ENCODE measurements around the gene SIPA1L3. TPM values are rescaled to one million over a fixed set of nuclear protein-coding genes. Genes with fewer than 3 reads are reported as not detected.

SIPA1L3 gene
- total RNA-seq, 3 donors from 2014 or later, result 93.6 to 173 (median 144) TPM

- Histone ChIP-seq H3K4me3 (no peak overlapping the region), H3K9me3 (no peaks in the 10 kb centered on the region), H3K36me3 (ENCODE audit: low read depth) (no peaks in the 10 kb centered on the region), H3K4me1 (ENCODE audit: low read depth) (peaks cover 5% of the 10 kb centered on the region)
- TF ChIP-seq CTCF (IDR thresholded peaks at IDR 0.05), result no peak
- DNase-seq (peak; percentile 48 to 74 (median 55)), ATAC-seq (peak; percentile 57)
- intact Hi-C loops (cut with DNase I, micrococcal nuclease), result no loop called here
Measured at GRCh38 chr19:38003438-38004185, 96.6 kb downstream of the SIPA1L3 start.

- peak; percentile 20 for ATAC-seq
Measured at GRCh38 chr19:38004186-38004520, 97.1 kb downstream of the SIPA1L3 start.

GRCh38 chr19:38004521-38005223 is 97.7 kb downstream of the SIPA1L3 start:
- H3K4me3 ChIP-seq, result no peak overlapping the region
- intact Hi-C loops (cut with DNase I, micrococcal nuclease), result no loop called here
- DNase-seq, result peak; percentile 47 to 72 (median 63)
- peak; percentile 82 for ATAC-seq
- H3K9me3 ChIP-seq, result no peaks in the 10 kb centered on the region
- no peaks in the 10 kb centered on the region for H3K36me3 ChIP-seq (ENCODE audit: low read depth)
- TF ChIP-seq CTCF (IDR thresholded peaks at IDR 0.05), result no peak
- peaks cover 5% of the 10 kb centered on the region for H3K4me1 ChIP-seq (ENCODE audit: low read depth)

More at GRCh38 chr19:38004186-38004520, 97.1 kb downstream of the SIPA1L3 start:
- peaks cover 5% of the 10 kb centered on the region for H3K4me1 ChIP-seq (ENCODE audit: low read depth)
- no peak for DNase-seq
- no peaks in the 10 kb centered on the region for H3K36me3 ChIP-seq (ENCODE audit: low read depth)
- H3K9me3 ChIP-seq, result no peaks in the 10 kb centered on the region
- H3K4me3 ChIP-seq, result no peak overlapping the region
- TF ChIP-seq CTCF (IDR thresholded peaks at IDR 0.05), result no peak
- intact Hi-C loops (cut with DNase I, micrococcal nuclease), result no loop called here

- Histone ChIP-seq H3K36me3 (ENCODE audit: low read depth) (no peaks in the 10 kb centered on the region), H3K4me1 (ENCODE audit: low read depth) (peaks cover 5% of the 10 kb centered on the region), H3K9me3 (no peaks in the 10 kb centered on the region), H3K4me3 (no peak overlapping the region)
- DNase-seq, result no peak
- ATAC-seq, result no peak
- intact Hi-C loops (cut with DNase I, micrococcal nuclease), result no loop called here
- TF ChIP-seq CTCF (IDR thresholded peaks at IDR 0.05), result no peak
Measured at GRCh38 chr19:38005224-38005614, 98.2 kb downstream of the SIPA1L3 start.

- Histone ChIP-seq H3K4me1 (ENCODE audit: low read depth) (peaks cover 5% of the 10 kb centered on the region), H3K9me3 (no peaks in the 10 kb centered on the region), H3K36me3 (ENCODE audit: low read depth) (no peaks in the 10 kb centered on the region), H3K4me3 (no peak overlapping the region)
- no peak for TF ChIP-seq CTCF (IDR thresholded peaks at IDR 0.05)
- DNase-seq (no peak), ATAC-seq (no peak)
- intact Hi-C loops (cut with DNase I, micrococcal nuclease), result no loop called here
Measured at GRCh38 chr19:38006361-38007045, 99.5 kb downstream of the SIPA1L3 start.
